GM12891 (cell line): Measurements from ENCODE around the gene MBOAT2.

Experiments
- PAX5 ChIP-seq: IDR thresholded peaks from 2 replicates; pipeline ENCODE4 v1.6.1; 2011; ENCODE audit warnings: low read length, moderate library complexity, mild to moderate bottlenecking; ENCODE audit not compliant: insufficient read depth, severe bottlenecking
- POLR2A ChIP-seq: IDR thresholded peaks from 2 replicates; pipeline ENCODE4 v1.6.1; 2011; ENCODE audit warnings: low read depth, low read length, control low read depth
- POLR2AphosphoS5 ChIP-seq: IDR thresholded peaks from 2 replicates; pipeline ENCODE4 v1.6.1; 2011; ENCODE audit warnings: low read depth, low read length, control low read depth
- TAF1 ChIP-seq: IDR thresholded peaks from 2 replicates; pipeline ENCODE4 v1.6.1; 2011; ENCODE audit warnings: low read depth, low read length, control low read depth

- TF ChIP-seq POLR2A (no peak), TAF1 (no peak), POLR2AphosphoS5 (no peak), PAX5 (no peak)
Measured at GRCh38 chr2:8858910-8859309, 144.6 kb downstream of the MBOAT2 start.
